Measurements from ENCODE around the gene PACSIN2. TPM values are rescaled to one million over a fixed set of nuclear protein-coding genes. Genes with fewer than 3 reads are reported as not detected.

The PACSIN2 gene
- 23.1 and 24.6 TPM in 2 replicates for total RNA-seq

GRCh38 chr22:43014869-43015676 is at the start of gene PACSIN2:
PACSIN2 (minus strand) TSS chr22:43015149; CDS start chr22:42912080, 103,069 bp downstream.

GRCh38 chr22:42856865-42857704 is 157.9 kb downstream of the PACSIN2 start, which contains the start of gene ARFGAP3:
ARFGAP3 (minus strand) TSS chr22:42857273; CDS start chr22:42857182, 91 bp downstream.

Other genes with a start within 250 kb of the PACSIN2 start
- gene ARFGAP3, start 157.9 kb downstream of the PACSIN2 start, total RNA-seq, result 43.6 and 44.8 TPM in 2 replicates
- 6.7 and 7.7 TPM in 2 replicates for gene TTLL1, start 74.2 kb upstream of the PACSIN2 start, total RNA-seq
- not detected in 2 replicates for gene BIK, start 95.6 kb upstream of the PACSIN2 start, total RNA-seq
- 12.7 and 16.4 TPM in 2 replicates for gene MCAT, start 128.2 kb upstream of the PACSIN2 start, total RNA-seq
- gene TSPO, start 136.4 kb upstream of the PACSIN2 start, total RNA-seq, result 402 and 430 TPM in 2 replicates
- gene TTLL12, start 172.0 kb upstream of the PACSIN2 start, total RNA-seq, result 36.1 and 41.6 TPM in 2 replicates

Data from cardiac ventricle fibroblast (primary cell).